Smooth muscle cell (in vitro differentiated cells): Measurements from ENCODE around the gene FAM149B1. TPM values are rescaled to one million over a fixed set of nuclear protein-coding genes. Genes with fewer than 3 reads are reported as not detected.

ENCODE experiments used
- DNase-seq: peaks from one replicate; lab custom pipeline; 2025; ENCODE audit not compliant: unreplicated experiment; lab: John Stamatoyannopoulos, UW
- H2AFZ ChIP-seq: fragments of 200-600 bp; sonication (generic); 2 replicates; pipeline ENCODE4 v1.6.0; 2016; ENCODE audit warnings: antibody characterized with exemption, low read depth, mild to moderate bottlenecking
- H3F3A ChIP-seq: fragments of 200-600 bp; sonication (generic); 2 replicates; pipeline ENCODE4 v1.6.0; 2017; ENCODE audit warnings: antibody characterized with exemption, low read depth
- H3K27ac ChIP-seq: fragments of 200-600 bp; sonication (generic); 2 replicates; pipeline ENCODE4 v1.5.1; 2016; ENCODE audit warnings: low read depth, mild to moderate bottlenecking
- H3K27me3 ChIP-seq: fragments of 200-600 bp; sonication (generic); 2 replicates; pipeline ENCODE4 v1.6.1; 2016; ENCODE audit warnings: low read depth, mild to moderate bottlenecking
- H3K36me3 ChIP-seq: fragments of 200-600 bp; sonication (generic); 2 replicates; pipeline ENCODE4 v1.5.1; 2016; ENCODE audit warnings: low read depth
- H3K4me1 ChIP-seq: fragments of 200-600 bp; sonication (generic); 2 replicates; pipeline ENCODE4 v1.5.1; 2016; ENCODE audit warnings: low read depth
- H3K4me2 ChIP-seq: fragments of 200-600 bp; sonication (generic); 2 replicates; pipeline ENCODE4 v1.6.0; 2016; ENCODE audit warnings: mild to moderate bottlenecking
- H3K4me3 ChIP-seq: fragments of 200-600 bp; sonication (generic); 2 replicates; pipeline ENCODE4 v1.5.1; 2016; ENCODE audit warnings: mild to moderate bottlenecking
- H3K79me2 ChIP-seq: fragments of 200-600 bp; sonication (generic); 2 replicates; pipeline ENCODE4 v1.6.0; 2016; ENCODE audit warnings: low read depth, mild to moderate bottlenecking
- H3K9ac ChIP-seq: fragments of 200-600 bp; sonication (generic); 2 replicates; pipeline ENCODE4 v1.6.0; 2016; ENCODE audit warnings: low read depth
- H3K9me3 ChIP-seq: fragments of 200-600 bp; sonication (generic); replicated peaks from 2 replicates; pipeline ENCODE4 v1.5.1; 2016; ENCODE audit warnings: low read depth
- H4K20me1 ChIP-seq: fragments of 200-600 bp; sonication (generic); 2 replicates; pipeline ENCODE4 v1.6.0; 2016; ENCODE audit warnings: low read depth
- CTCF ChIP-seq: fragments of 200-600 bp; sonication (generic); IDR thresholded peaks from 2 replicates; pipeline ENCODE4 v1.5.1; 2017; ENCODE audit warnings: borderline replicate concordance, mild to moderate bottlenecking, antibody characterized with exemption; ENCODE audit not compliant: insufficient read depth, poor library complexity, severe bottlenecking
- WGBS: methylation state at CpG from one replicate; pipeline ENCODE4 v1.1.7; 2016; ENCODE audit warnings: low lambda C conversion rate; 5-methylcytosine and 5-hydroxymethylcytosine counted together
- polyA plus RNA-seq: library from polyadenylated mRNA; unstranded; fragments of >200 nt; fragmentation: Nextera tagmentation; extraction: Ambion mirVana; gene quantifications from 2 replicates; pipeline ENCODE4 v1.2.1, GENCODE V29; 2016
- total RNA-seq: library from RNA; depleted of rRNA; stranded (reverse); fragments of >200 nt; gene quantifications from 2 replicates; pipeline ENCODE4 v1.2.3, GENCODE V29; 2014

Gene FAM149B1
- total and polyA plus RNA-seq, 2 experiments from 2014 or later = 10.5 to 29.0 TPM

GRCh38 chr10:73239908-73240307 is 72.0 kb downstream of the FAM149B1 start:
- peaks cover 26% of the 10 kb centered on the region for H3K36me3 ChIP-seq

GRCh38 chr10:73244866-73245477 is 77.1 kb downstream of the FAM149B1 start:
- no peaks in the 10 kb centered on the region for H3K27me3 ChIP-seq
- H3K27ac ChIP-seq = peak overlapping the region; percentile 72
- H3K9ac ChIP-seq = no peak overlapping the region
- no peak for DNase-seq
- peak overlapping the region; percentile 93 for H3K4me2 ChIP-seq
- H3F3A ChIP-seq = peaks cover 32% of the 10 kb centered on the region
- WGBS = 56% methylated on average over 8 of the region's 8 CpGs
- peaks cover 42% of the 10 kb centered on the region for H3K79me2 ChIP-seq
- peaks cover 16% of the 10 kb centered on the region for H3K36me3 ChIP-seq
- peaks cover 21% of the 10 kb centered on the region for H3K4me1 ChIP-seq
- no peaks in the 10 kb centered on the region for H4K20me1 ChIP-seq
- no peak overlapping the region for H2AFZ ChIP-seq
- H3K9me3 ChIP-seq = no peaks in the 10 kb centered on the region
- peak overlapping the region; percentile 70 for H3K4me3 ChIP-seq
- no peak for TF ChIP-seq CTCF

More at GRCh38 chr10:73239908-73240307, 72.0 kb downstream of the FAM149B1 start:
- Histone ChIP-seq H3K27me3 (no peaks in the 10 kb centered on the region), H2AFZ (no peak overlapping the region), H3K4me2 (no peak overlapping the region), H3K27ac (no peak overlapping the region), H3K9me3 (no peaks in the 10 kb centered on the region), H3K9ac (no peak overlapping the region), H3K4me3 (no peak overlapping the region), H3F3A (peaks cover 8% of the 10 kb centered on the region), H3K79me2 (peaks cover 15% of the 10 kb centered on the region), H3K4me1 (peaks cover 5% of the 10 kb centered on the region), H4K20me1 (no peaks in the 10 kb centered on the region)
- no peak for TF ChIP-seq CTCF
- 97% methylated on average over 2 of the region's 2 CpGs for WGBS
- DNase-seq = no peak

GRCh38 chr10:73246322-73246645 is 78.4 kb downstream of the FAM149B1 start:
- peak overlapping the region; percentile 93 for H3K4me2 ChIP-seq
- peaks cover 53% of the 10 kb centered on the region for H3K79me2 ChIP-seq
- no peaks in the 10 kb centered on the region for H3K9me3 ChIP-seq
- WGBS = 2% methylated on average over 8 of the region's 8 CpGs
- no peaks in the 10 kb centered on the region for H4K20me1 ChIP-seq
- H3K36me3 ChIP-seq = peaks cover 12% of the 10 kb centered on the region
- no peak for TF ChIP-seq CTCF
- H3K4me1 ChIP-seq = peaks cover 24% of the 10 kb centered on the region
- peak overlapping the region; percentile 67 for H2AFZ ChIP-seq
- peak overlapping the region; percentile 57 for H3K9ac ChIP-seq
- peak overlapping the region; percentile 70 for H3K4me3 ChIP-seq
- H3F3A ChIP-seq = peaks cover 30% of the 10 kb centered on the region
- DNase-seq = no peak
- H3K27me3 ChIP-seq = no peaks in the 10 kb centered on the region
- H3K27ac ChIP-seq = peak overlapping the region; percentile 72
